ENCODE results near the gene DENND4C. TPM values are rescaled to one million over a fixed set of nuclear protein-coding genes. Genes with fewer than 3 reads are reported as not detected.

The DENND4C gene
- total RNA-seq, 1 donor from 2014 or later: 33.4 TPM

GRCh38 chr9:19223724-19224123, 6.8 kb upstream of the DENND4C start:
- Mint-ChIP-seq H3K27ac (no peak overlapping the region), H3K27me3 (no peaks in the 10 kb centered on the region), H3K36me3 (ENCODE audit: low read depth) (no peaks in the 10 kb centered on the region), H3K4me1 (no peaks in the 10 kb centered on the region), H3K4me3 (no peak overlapping the region), H3K9me3 (no peaks in the 10 kb centered on the region)
- CTCF ChIA-PET: no interaction called here
- intact Hi-C loops (cut with micrococcal nuclease): no loop called here
- no peak for TF ChIP-seq CTCF (IDR thresholded peaks at IDR 0.05)
- no peak for ATAC-seq (ENCODE audit: low read depth)
- POLR2A ChIA-PET: no interaction called here
- DNase-seq: no peak

- CTCF ChIA-PET: no interaction called here
- Mint-ChIP-seq H3K27ac (no peak overlapping the region), H3K4me3 (no peak overlapping the region), H3K27me3 (no peaks in the 10 kb centered on the region), H3K9me3 (no peaks in the 10 kb centered on the region), H3K4me1 (peaks cover 3% of the 10 kb centered on the region), H3K36me3 (ENCODE audit: low read depth) (no peaks in the 10 kb centered on the region)
- intact Hi-C loops (cut with micrococcal nuclease): no loop called here
- DNase-seq: no peak
- POLR2A ChIA-PET: interaction anchor here (0.6 kb wide), 1 partner anchor 10 kb away, joined by 6 read pairs; no protein-coding TSS in a partner anchor
- no peak for TF ChIP-seq CTCF (IDR thresholded peaks at IDR 0.05)
- ATAC-seq (ENCODE audit: low read depth): no peak
Measured at GRCh38 chr9:19224563-19224962, 5.9 kb upstream of the DENND4C start.

- intact Hi-C loops (cut with micrococcal nuclease): loop anchor here (1.0 to 5.0 kb wide), 10 partner anchors 45 to 1451 kb away; partner anchors contain the start of genes HAUS6, MLLT3, PLIN2 and RPS6
- POLR2A ChIA-PET: interaction anchor here (0.9 to 4.1 kb wide), 8 partner anchors 10 to 226 kb away, joined by 3 to 31 read pairs (median 6); partner anchors contain the start of genes RPS6 and RRAGA
- DNase-seq: peak; percentile 72
- no peak for TF ChIP-seq CTCF (IDR thresholded peaks at IDR 0.05)
- peaks cover 10% of the 10 kb centered on the region for H3K4me1 Mint-ChIP-seq
- no peaks in the 10 kb centered on the region for H3K9me3 Mint-ChIP-seq
- no peaks in the 10 kb centered on the region for H3K36me3 Mint-ChIP-seq (ENCODE audit: low read depth)
- no peak overlapping the region for H3K4me3 Mint-ChIP-seq
- no peaks in the 10 kb centered on the region for H3K27me3 Mint-ChIP-seq
- H3K27ac Mint-ChIP-seq: peak overlapping the region; percentile 81
- peak; percentile 66 for ATAC-seq (ENCODE audit: low read depth)
- CTCF ChIA-PET: interaction anchor here (1.2 to 1.5 kb wide), 2 partner anchors 56 to 181 kb away, joined by 3 to 6 read pairs; partner anchors contain the start of gene RRAGA
Measured at GRCh38 chr9:19229595-19230354, 718 bp upstream of the DENND4C start.

- no peak for DNase-seq
- peak; percentile 4 for ATAC-seq (ENCODE audit: low read depth)
- no peaks in the 10 kb centered on the region for H3K36me3 Mint-ChIP-seq (ENCODE audit: low read depth)
- intact Hi-C loops (cut with micrococcal nuclease): loop anchor here (2.0 to 5.0 kb wide), 4 partner anchors 225 to 1449 kb away; partner anchors contain the start of gene MLLT3
- TF ChIP-seq CTCF (IDR thresholded peaks at IDR 0.05): no peak
- no peak overlapping the region for H3K27ac Mint-ChIP-seq
- ChIA-PET CTCF (interaction anchor here (1.2 to 1.5 kb wide), 2 partner anchors 57 to 182 kb away, joined by 3 to 6 read pairs; partner anchors contain the start of gene RRAGA), POLR2A (interaction anchor here (1.0 to 4.1 kb wide), 6 partner anchors 11 to 182 kb away, joined by 3 to 31 read pairs (median 6); partner anchors contain the start of genes RPS6 and RRAGA)
- peaks cover 11% of the 10 kb centered on the region for H3K4me1 Mint-ChIP-seq
- no peaks in the 10 kb centered on the region for H3K27me3 Mint-ChIP-seq
- H3K9me3 Mint-ChIP-seq: no peaks in the 10 kb centered on the region
- H3K4me3 Mint-ChIP-seq: no peak overlapping the region
Measured at GRCh38 chr9:19231126-19231903, 822 bp downstream of the DENND4C start.
